IMR-90 (cell line): ENCODE results near the gene HOXC12. TPM values are rescaled to one million over a fixed set of nuclear protein-coding genes. Genes with fewer than 3 reads are reported as not detected.

Experiments
- ATAC-seq: fragments of 200-7000 bp; cut with Tn5 transposase; 2 replicates; pipeline ENCODE4 v1.9.1; 2020; ENCODE audit warnings: low read depth, mild to moderate bottlenecking, moderate library complexity
- BruUV-seq: library from RNA; stranded (reverse); fragments of 400-500 nt; replicated peaks from 2 replicates; lab custom pipeline; 2021; lab: Mats Ljungman, UMichigan
- CTCF ChIA-PET: fragments of 300-600 bp; formaldehyde crosslinking; extraction: SDS; loops from one replicate; lab custom pipeline; 2021; ENCODE audit warnings: antibody characterized with exemption; lab: Yijun Ruan, JAX
- POLR2A ChIA-PET: fragments of 300-600 bp; sonication (Branson Sonifier 250); formaldehyde crosslinking; loops from one replicate; lab custom pipeline; 2022; ENCODE audit warnings: antibody characterized with exemption; ENCODE audit not compliant: unreplicated experiment; lab: Charles Lee
- DNase-seq: peaks from one replicate; pipeline ENCODE4 v3.0.0; 2013
- H2AFZ ChIP-seq: replicated peaks from 2 replicates; pipeline ENCODE3; 2013; ENCODE audit warnings: low read length, mild to moderate bottlenecking; ENCODE audit not compliant: poor library complexity
- H2AK5ac ChIP-seq: 2 replicates; pipeline ENCODE4 v1.6.1; 2013; ENCODE audit warnings: low read depth, low read length, inconsistent platforms
- H2AK9ac ChIP-seq: replicated peaks from 2 replicates; pipeline ENCODE3; 2013; ENCODE audit warnings: mild to moderate bottlenecking, low read depth, low read length, moderate library complexity; ENCODE audit not compliant: poor library complexity
- H2BK120ac ChIP-seq: 2 replicates; pipeline ENCODE4 v1.6.1; 2013; ENCODE audit warnings: low read depth, low read length, inconsistent platforms
- H2BK15ac ChIP-seq: 3 replicates; pipeline ENCODE4 v1.6.1; 2013; ENCODE audit warnings: low read depth, low read length, inconsistent platforms
- H2BK20ac ChIP-seq: 2 replicates; pipeline ENCODE4 v1.6.1; 2013; ENCODE audit warnings: low read depth, mild to moderate bottlenecking, inconsistent platforms, low read length, moderate library complexity
- H2BK5ac ChIP-seq: 2 replicates; pipeline ENCODE4 v1.6.1; 2013; ENCODE audit warnings: mild to moderate bottlenecking, low read depth, low read length, inconsistent platforms; ENCODE audit not compliant: poor library complexity, severe bottlenecking
- H3K14ac ChIP-seq: replicated peaks from 2 replicates; pipeline ENCODE4 v1.6.1; 2013; ENCODE audit warnings: low read depth, low read length, inconsistent platforms
- H3K18ac ChIP-seq: 2 replicates; pipeline ENCODE4 v1.6.1; 2013; ENCODE audit warnings: low read depth, low read length, control low read depth
- H3K23ac ChIP-seq: 2 replicates; pipeline ENCODE4 v1.6.1; 2013; ENCODE audit warnings: low read depth, low read length, inconsistent platforms
- H3K27ac ChIP-seq: 2 replicates; pipeline ENCODE4 v1.5.1; 2013; ENCODE audit warnings: mild to moderate bottlenecking, control low read depth, low read length; ENCODE audit not compliant: insufficient read depth
- H3K27me3 ChIP-seq: 2 replicates; pipeline ENCODE4 v1.6.1; 2013; ENCODE audit warnings: low read length; ENCODE audit not compliant: control insufficient read depth, insufficient read depth
- H3K36me3 ChIP-seq: 2 replicates; pipeline ENCODE4 v1.6.1; 2013; ENCODE audit warnings: low read length, mixed read lengths; ENCODE audit not compliant: control insufficient read depth, insufficient read depth
- H3K4ac ChIP-seq: 2 replicates; pipeline ENCODE4 v1.6.1; 2013; ENCODE audit warnings: low read depth, low read length, inconsistent platforms
- H3K4me1 ChIP-seq: 2 replicates; pipeline ENCODE4 v1.6.1; 2013; ENCODE audit warnings: low read length, mixed read lengths; ENCODE audit not compliant: control insufficient read depth, insufficient read depth
- H3K4me2 ChIP-seq: 2 replicates; pipeline ENCODE4 v1.6.1; 2013; ENCODE audit warnings: low read depth, mild to moderate bottlenecking, control low read depth, low read length, moderate library complexity
- H3K4me3 ChIP-seq: 2 replicates; pipeline ENCODE4 v1.5.1; 2013; ENCODE audit warnings: low read depth, mild to moderate bottlenecking, control low read depth, low read length, moderate library complexity; ENCODE audit not compliant: insufficient read depth
- H3K56ac ChIP-seq: 2 replicates; pipeline ENCODE4 v1.6.1; 2013; ENCODE audit warnings: low read length, inconsistent platforms; ENCODE audit not compliant: insufficient read depth; ENCODE audit errors: extremely low read depth
- H3K79me1 ChIP-seq, 2 experiments: 2 replicates each; pipeline ENCODE4 v1.6.1; 2013; ENCODE audit warnings: low read length in 2 of 2, inconsistent platforms in 1 of 2, low read depth in 1 of 2
- H3K9ac ChIP-seq: 2 replicates; pipeline ENCODE4 v1.6.1; 2013; ENCODE audit warnings: low read depth, low read length, control low read depth
- H3K9me1 ChIP-seq: 2 replicates; pipeline ENCODE4 v1.6.1; 2013; ENCODE audit warnings: low read length, inconsistent platforms; ENCODE audit not compliant: insufficient read depth
- H3K9me3 ChIP-seq: 2 replicates; pipeline ENCODE4 v1.6.1; 2013; ENCODE audit warnings: low read length; ENCODE audit not compliant: control insufficient read depth, insufficient read depth
- H4K20me1 ChIP-seq: 2 replicates; pipeline ENCODE4 v1.6.1; 2013; ENCODE audit warnings: low read length, inconsistent platforms; ENCODE audit not compliant: insufficient read depth
- H4K5ac ChIP-seq: 2 replicates; pipeline ENCODE4 v1.6.1; 2013; ENCODE audit warnings: mild to moderate bottlenecking, low read depth, low read length, control low read depth
- H4K8ac ChIP-seq, 2 experiments: 2 replicates each; pipeline ENCODE4 v1.6.1; 2013; ENCODE audit warnings: low read depth in 2 of 2, low read length in 2 of 2, control low read depth in 1 of 2, inconsistent platforms in 1 of 2
- H4K91ac ChIP-seq: 2 replicates; pipeline ENCODE4 v1.6.1; 2013; ENCODE audit warnings: low read depth, low read length, inconsistent platforms; ENCODE audit not compliant: insufficient read depth
- BHLHE40 ChIP-seq: fragments of 150-350 bp; IDR thresholded peaks from 2 replicates; pipeline ENCODE4 v1.6.1; 2016; ENCODE audit warnings: mild to moderate bottlenecking, low read depth, low read length
- CEBPB ChIP-seq: IDR thresholded peaks from 2 replicates; pipeline ENCODE4 v1.6.1; 2012; ENCODE audit warnings: low read depth, low read length, improper control_type of control experiment
- CHD1 ChIP-seq: IDR thresholded peaks from 2 replicates; pipeline ENCODE4 v1.6.1; 2012; ENCODE audit warnings: low read depth, low read length, improper control_type of control experiment
- CTCF ChIP-seq: conservative IDR thresholded peaks from 2 replicates; pipeline ENCODE4 v1.5.1; 2012; ENCODE audit warnings: mild to moderate bottlenecking, low read depth, low read length, improper control_type of control experiment
- FOS ChIP-seq: fragments of 150-350 bp; IDR thresholded peaks from 2 replicates; pipeline ENCODE4 v1.6.1; 2016; ENCODE audit warnings: low read depth, low read length
- MAFK ChIP-seq: IDR thresholded peaks from 2 replicates; pipeline ENCODE4 v1.6.1; 2012; ENCODE audit warnings: low read depth, low read length, improper control_type of control experiment
- MAZ ChIP-seq: IDR thresholded peaks from 2 replicates; pipeline ENCODE4 v1.6.1; 2012; ENCODE audit warnings: low read depth, mild to moderate bottlenecking, low read length, improper control_type of control experiment, moderate library complexity, borderline replicate concordance
- MXI1 ChIP-seq: IDR thresholded peaks from 2 replicates; pipeline ENCODE4 v1.6.1; 2012; ENCODE audit warnings: low read depth, mild to moderate bottlenecking, low read length, moderate library complexity, borderline replicate concordance
- NFE2L2 ChIP-seq: fragments of 150-350 bp; IDR thresholded peaks from 2 replicates; pipeline ENCODE4 v1.6.1; 2016; ENCODE audit warnings: low read depth, mild to moderate bottlenecking, low read length
- POLR2A ChIP-seq: IDR thresholded peaks from 2 replicates; pipeline ENCODE4 v1.6.1; 2012; ENCODE audit warnings: mild to moderate bottlenecking, low read depth, low read length
- RAD21 ChIP-seq: IDR thresholded peaks from 2 replicates; pipeline ENCODE4 v1.6.1; 2012; ENCODE audit warnings: low read length, improper control_type of control experiment
- RCOR1 ChIP-seq: IDR thresholded peaks from 2 replicates; pipeline ENCODE4 v1.6.1; 2012; ENCODE audit warnings: mild to moderate bottlenecking, low read length, improper control_type of control experiment; ENCODE audit not compliant: insufficient replicate concordance
- RFX5 ChIP-seq: IDR thresholded peaks from 2 replicates; pipeline ENCODE4 v1.8.0; 2012; ENCODE audit warnings: low read depth, mild to moderate bottlenecking, low read length, moderate library complexity
- SMC3 ChIP-seq: fragments of 150-350 bp; IDR thresholded peaks from 2 replicates; pipeline ENCODE4 v1.6.1; 2016; ENCODE audit warnings: low read depth, mild to moderate bottlenecking, antibody characterized with exemption, low read length, moderate library complexity
- USF2 ChIP-seq: fragments of 150-350 bp; IDR thresholded peaks from 2 replicates; pipeline ENCODE4 v1.6.1; 2017; ENCODE audit warnings: mild to moderate bottlenecking, antibody characterized with exemption, low read length, low read depth
- dilution Hi-C: fragments of 300-500 bp; cut with HindIII; formaldehyde crosslinking; loops from one replicate; pipeline ENCODE4 v1.14.3; 2018; ENCODE audit warnings: low sequenced_read_pairs; ENCODE audit not compliant: unreplicated experiment
- in situ Hi-C: fragments of 300-500 bp; cut with MboI; formaldehyde crosslinking; loops from 3 replicates; pipeline ENCODE4 v1.14.3; 2019; ENCODE audit warnings: low sequenced_read_pairs, inconsistent platforms, mixed read lengths
- intact Hi-C: fragments of 100-400 bp; cut with micrococcal nuclease; formaldehyde crosslinking; loops from 2 replicates; pipeline ENCODE4 v1.10.0; 2022
- polyA plus RNA-seq, 3 experiments: library from polyadenylated mRNA; depleted of rRNA; stranded (reverse); fragments of >200 nt; gene quantifications; 2 replicates each; pipeline ENCODE4 v1.2.3, GENCODE V29; 2012; ENCODE audit warnings: low replicate concordance in 1 of 3
- total RNA-seq: library from RNA; depleted of rRNA; stranded (reverse); fragments of >200 nt; gene quantifications from 2 replicates; pipeline ENCODE4 v1.2.3, GENCODE V29; 2012
- TF ChIP-seq, protein P1 (sequence below): fragments of 150-350 bp; IDR thresholded peaks from 2 replicates; pipeline ENCODE4 v1.6.1; 2016; ENCODE audit warnings: low read depth, mild to moderate bottlenecking, low read length, moderate library complexity, borderline replicate concordance

HOXC12 gene
- total and polyA plus RNA-seq, 2 of the 4 experiments (the other 2 are of a cell fraction): not detected

DNA sequence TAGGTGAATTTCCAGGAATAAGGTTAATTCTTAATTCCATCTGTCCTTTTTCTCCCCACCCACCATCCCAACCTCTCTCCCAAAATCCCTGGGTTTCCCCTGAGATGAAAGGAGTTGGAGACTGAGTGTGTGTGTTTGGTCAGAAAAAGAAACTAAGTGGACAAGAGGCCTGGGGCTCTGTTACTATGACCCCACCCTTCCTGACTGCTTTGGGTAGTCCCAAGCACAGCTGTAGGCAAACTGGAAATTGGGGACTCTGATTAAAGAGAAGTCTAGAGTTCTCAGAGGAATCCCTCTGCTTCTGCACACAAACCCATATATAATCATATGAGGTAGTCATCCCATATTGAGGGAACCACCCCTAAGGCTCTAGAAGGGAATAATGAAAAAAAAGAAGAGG is 7.0 kb upstream of the HOXC12 start:
- no peak overlapping the region for H2BK15ac ChIP-seq
- no peak overlapping the region for H3K4me3 ChIP-seq
- in situ Hi-C loops (no loop called here), dilution Hi-C loops (no loop called here), intact Hi-C loops (no loop called here)
- H3K4me2 ChIP-seq: no peak overlapping the region
- H3K4ac ChIP-seq: no peak overlapping the region
- ATAC-seq (no peak), DNase-seq (no peak)
- peaks cover 6% of the 10 kb centered on the region; the same call in 1 of the 2 replicates for H3K9me3 ChIP-seq
- ChIA-PET POLR2A (no interaction called here), CTCF (no interaction called here)
- no peak overlapping the region for H4K8ac ChIP-seq
- H3K27ac ChIP-seq: no peak overlapping the region
- no peak overlapping the region for H2BK5ac ChIP-seq
- peaks cover 90% of the 10 kb centered on the region for H3K27me3 ChIP-seq
- H4K20me1 ChIP-seq: no peaks in the 10 kb centered on the region
- no peak overlapping the region for H2AK5ac ChIP-seq
- H4K91ac ChIP-seq: no peak overlapping the region
- no peak for TF ChIP-seq USF2
- no peak for TF ChIP-seq BHLHE40
- no peak for TF ChIP-seq RCOR1
- no peak for TF ChIP-seq SMC3
- TF ChIP-seq RAD21: no peak
- no peak for TF ChIP-seq RFX5
- TF ChIP-seq POLR2A: no peak
- TF ChIP-seq MXI1: no peak
- TF ChIP-seq FOS: no peak
- TF ChIP-seq CTCF: no peak
- no peak for TF ChIP-seq CEBPB
- TF ChIP-seq, protein P1, sequence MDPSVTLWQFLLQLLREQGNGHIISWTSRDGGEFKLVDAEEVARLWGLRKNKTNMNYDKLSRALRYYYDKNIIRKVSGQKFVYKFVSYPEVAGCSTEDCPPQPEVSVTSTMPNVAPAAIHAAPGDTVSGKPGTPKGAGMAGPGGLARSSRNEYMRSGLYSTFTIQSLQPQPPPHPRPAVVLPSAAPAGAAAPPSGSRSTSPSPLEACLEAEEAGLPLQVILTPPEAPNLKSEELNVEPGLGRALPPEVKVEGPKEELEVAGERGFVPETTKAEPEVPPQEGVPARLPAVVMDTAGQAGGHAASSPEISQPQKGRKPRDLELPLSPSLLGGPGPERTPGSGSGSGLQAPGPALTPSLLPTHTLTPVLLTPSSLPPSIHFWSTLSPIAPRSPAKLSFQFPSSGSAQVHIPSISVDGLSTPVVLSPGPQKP: no peak
- no peak for TF ChIP-seq CHD1
- no peak for TF ChIP-seq MAFK
- no peak for TF ChIP-seq MAZ
- no peak for TF ChIP-seq NFE2L2
- H3K14ac ChIP-seq: no peak overlapping the region
- BruUV-seq: no TSS peak
- no peak overlapping the region for H2BK120ac ChIP-seq
- H3K23ac ChIP-seq: no peak overlapping the region
- no peaks in the 10 kb centered on the region for H3K36me3 ChIP-seq
- no peak overlapping the region for H2BK20ac ChIP-seq
- no peaks in the 10 kb centered on the region for H3K9me1 ChIP-seq
- no peak overlapping the region for H4K5ac ChIP-seq
- H2AK9ac ChIP-seq: no peak overlapping the region
- H3K18ac ChIP-seq: no peak overlapping the region
- H3K79me1 ChIP-seq: no peaks in the 10 kb centered on the region
- no peaks in the 10 kb centered on the region for H3K4me1 ChIP-seq
- H3K9ac ChIP-seq: no peak overlapping the region
- no peak overlapping the region for H2AFZ ChIP-seq
- no peak overlapping the region for H3K56ac ChIP-seq
